H1 (cell line): ENCODE results near the gene MGST1. TPM values are rescaled to one million over a fixed set of nuclear protein-coding genes. Genes with fewer than 3 reads are reported as not detected.

Experiments used
- KDM1A ChIP-seq: fragments of 200-600, 300-600 bp; sonication (generic); IDR thresholded peaks from 2 replicates; pipeline ENCODE4 v1.7.1; 2016; ENCODE audit warnings: mild to moderate bottlenecking, low read length, borderline replicate concordance
- KDM5A ChIP-seq: fragments of 200-600 bp; IDR thresholded peaks from 2 replicates; pipeline ENCODE4 v1.7.1; 2012; ENCODE audit warnings: mild to moderate bottlenecking, low read length, inconsistent platforms, mixed read lengths
- SIRT6 ChIP-seq: IDR thresholded peaks from one replicate; pipeline ENCODE4 v1.7.1; 2012; ENCODE audit warnings: low read length, inconsistent platforms
- polyA plus RNA-seq, 7 experiments: library from polyadenylated mRNA; depleted of rRNA in 3 of 7; stranded (reverse) in 5 of 7; unstranded in 2 of 7; fragments of >200 nt in 5 of 7; fragments of 200-250 nt in 2 of 7; gene quantifications; 1 replicate in 5 of 7; 2 replicates in 1 of 7; 4 replicates in 1 of 7; pipeline versions ENCODE4 v1.2.1 to v1.2.3, GENCODE V29; 2011 to 2013; ENCODE audit warnings: missing spikeins in 2 of 7, mixed read lengths in 2 of 7
- total RNA-seq: library from RNA; stranded (reverse); fragmentation: NEBNext Ultra II Directional; extraction: Animal tissue kit (Norgen Biotek cat#: 25700); gene quantifications from 2 replicates; pipeline ENCODE4 v1.2.1, GENCODE V29; 2021

Gene MGST1
- total and polyA plus RNA-seq, 2 of the 8 experiments (the other 6 are each of a cell fraction or from before 2014, with no cell fraction given), result 442 to 478 TPM

DNA sequence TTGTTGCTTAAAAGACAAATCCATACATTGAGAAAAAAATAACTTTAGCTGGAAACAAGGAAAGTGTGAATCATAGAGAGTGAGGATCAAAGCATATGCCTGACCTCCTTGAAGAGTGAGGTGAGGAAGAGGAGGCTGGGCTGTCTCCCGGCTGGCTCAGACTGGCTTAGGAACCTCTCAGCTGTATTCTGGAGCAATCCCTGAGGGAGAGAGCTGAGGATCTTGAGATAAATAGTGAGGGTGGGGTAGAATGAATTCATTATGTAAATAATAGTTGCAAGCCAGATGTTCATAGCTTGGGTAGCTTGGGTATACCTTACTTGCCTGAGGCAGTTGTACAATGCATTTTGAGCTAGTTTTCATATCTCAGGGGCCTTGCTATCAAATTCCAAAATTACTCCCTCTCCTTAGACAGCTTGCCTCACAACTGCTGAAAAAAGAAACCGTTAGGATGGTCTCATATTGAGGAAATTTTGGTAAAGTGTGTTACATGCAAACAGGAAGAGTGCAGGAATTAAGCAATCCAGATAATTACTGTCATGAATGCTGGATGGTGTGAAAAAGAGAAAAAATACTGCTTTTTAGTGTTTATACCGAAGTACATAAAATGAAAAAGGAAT, 39.5 kb upstream of the MGST1 start (continued):
- no peak for TF ChIP-seq KDM1A
- no peak for TF ChIP-seq KDM5A
- TF ChIP-seq SIRT6, result no peak
